Cardiac septum (tissue), 1 donor: ENCODE measurements around the gene CALHM3. TPM values are rescaled to one million over a fixed set of nuclear protein-coding genes. Genes with fewer than 3 reads are reported as not detected.
"Not testable (repeated sequence)": the region's sequence is repeated elsewhere in the genome, so short reads cannot be mapped to it uniquely, and the experiment has no call there.

Source experiments
- DNase-seq: peaks from one replicate; pipeline ENCODE4 v3.0.0-alpha.2; 2020; ENCODE audit warnings: low spot score
- intact Hi-C: fragments of 100-400 bp; cut with DNase I; formaldehyde crosslinking; loops from one replicate; pipeline ENCODE4 v1.14.0; 2022
- long read RNA-seq: library from polyadenylated mRNA; unstranded; transcript quantifications from one replicate; pipeline ENCODE4 v2.0.0, GENCODE V29; 2021
- total RNA-seq: library from RNA; stranded (reverse); fragmentation: NEBNext Ultra II Directional; extraction: Animal tissue kit (Norgen Biotek cat#: 25700); gene quantifications from one replicate; pipeline ENCODE4 v1.2.1, GENCODE V29; 2021
- donor health status: DM: no; HTN: no; CAD: no.

Gene CALHM3, protein sequence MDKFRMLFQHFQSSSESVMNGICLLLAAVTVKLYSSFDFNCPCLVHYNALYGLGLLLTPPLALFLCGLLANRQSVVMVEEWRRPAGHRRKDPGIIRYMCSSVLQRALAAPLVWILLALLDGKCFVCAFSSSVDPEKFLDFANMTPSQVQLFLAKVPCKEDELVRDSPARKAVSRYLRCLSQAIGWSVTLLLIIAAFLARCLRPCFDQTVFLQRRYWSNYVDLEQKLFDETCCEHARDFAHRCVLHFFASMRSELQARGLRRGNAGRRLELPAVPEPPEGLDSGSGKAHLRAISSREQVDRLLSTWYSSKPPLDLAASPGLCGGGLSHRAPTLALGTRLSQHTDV
- not detected for total RNA-seq
- long read RNA-seq = 0 reads

DNA sequence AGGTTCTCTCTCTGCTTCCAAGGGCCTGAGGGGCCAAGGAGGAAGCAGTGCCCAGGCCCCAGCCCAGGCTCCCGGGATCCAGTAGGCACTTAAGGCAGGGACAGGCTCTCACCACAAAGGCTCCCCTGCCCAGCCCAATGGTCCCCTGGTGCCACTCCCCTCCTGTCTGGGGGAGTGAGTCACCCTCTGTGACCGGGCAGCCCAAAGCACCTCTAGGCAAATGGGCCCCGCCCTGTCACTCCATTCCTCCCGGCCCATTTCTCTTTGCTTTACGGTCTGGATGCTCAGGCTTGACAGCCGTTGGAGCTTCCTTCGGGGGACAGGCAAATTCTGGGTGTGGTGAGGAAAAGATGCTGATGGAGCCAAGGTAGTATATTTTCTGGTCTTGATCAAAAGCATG lies at the start of gene CALHM3:
TSS of gene CALHM3 (minus strand) at position 106 of the 400 bp plus-strand sequence. CDS start 208 bp downstream, outside the sequence.
- DNase-seq = no peak
- intact Hi-C loops = no loop called here

DNA sequence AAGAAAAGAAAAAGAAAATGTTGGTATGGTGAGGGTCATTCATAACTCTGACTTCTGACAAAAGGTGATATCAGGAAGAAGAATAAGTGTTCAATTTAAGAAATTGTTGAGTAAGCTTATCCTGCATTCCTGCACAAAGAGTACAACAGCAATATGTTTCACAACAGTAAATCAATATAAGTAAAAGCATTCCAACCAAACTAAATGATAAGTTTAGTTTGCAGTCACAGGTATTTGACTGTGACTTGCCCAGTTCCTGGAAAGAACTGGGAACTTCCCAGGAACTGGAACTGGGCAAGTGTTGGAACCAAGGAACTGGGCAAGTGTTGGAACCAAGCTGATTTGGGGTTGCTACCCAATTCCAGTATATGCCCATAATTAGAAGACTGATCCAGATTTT lies 49.5 kb upstream of the CALHM3 start:
- DNase-seq = no peak
- intact Hi-C loops = no loop called here

DNA sequence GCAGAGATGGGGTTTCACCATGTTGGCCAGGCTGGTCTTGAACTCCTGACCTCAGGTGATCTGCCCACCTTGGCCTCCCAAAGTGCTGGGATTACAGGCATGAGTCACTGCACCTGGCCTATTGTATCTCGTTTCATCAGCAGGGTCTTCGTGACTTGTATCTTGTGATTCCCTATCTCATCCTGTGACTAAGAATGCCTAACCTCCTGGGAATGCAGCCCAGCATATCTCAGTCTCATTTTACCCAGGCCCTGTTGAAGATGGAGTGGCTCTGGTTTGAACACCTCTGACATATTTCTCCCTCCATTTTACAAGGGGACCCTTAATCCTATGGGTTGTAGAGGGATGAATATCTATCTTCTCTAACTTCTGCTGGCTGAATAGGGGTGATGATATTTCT lies 48.4 kb upstream of the CALHM3 start:
- DNase-seq, intact Hi-C loops: not testable (repeated sequence)

DNA sequence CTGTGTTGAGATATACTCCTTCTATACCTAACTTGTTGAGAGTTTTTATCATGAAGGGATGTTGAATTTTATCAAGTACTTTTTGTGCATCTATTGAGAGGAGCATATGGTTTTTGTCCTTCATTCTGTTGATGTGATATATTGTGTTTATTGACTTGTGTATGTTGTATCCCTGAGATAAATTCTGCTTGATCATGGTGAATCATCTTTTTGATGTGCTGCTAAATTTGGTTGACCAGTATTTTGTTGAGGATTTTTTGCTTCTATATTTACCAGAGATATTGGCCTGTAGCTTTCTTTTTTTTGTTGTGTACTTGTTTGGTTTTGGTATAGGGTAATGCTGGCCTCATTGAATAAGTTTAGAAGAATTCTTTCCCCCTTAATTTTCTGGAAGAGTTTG lies 46.9 kb upstream of the CALHM3 start:
- intact Hi-C loops = no loop called here
- DNase-seq = no peak

DNA sequence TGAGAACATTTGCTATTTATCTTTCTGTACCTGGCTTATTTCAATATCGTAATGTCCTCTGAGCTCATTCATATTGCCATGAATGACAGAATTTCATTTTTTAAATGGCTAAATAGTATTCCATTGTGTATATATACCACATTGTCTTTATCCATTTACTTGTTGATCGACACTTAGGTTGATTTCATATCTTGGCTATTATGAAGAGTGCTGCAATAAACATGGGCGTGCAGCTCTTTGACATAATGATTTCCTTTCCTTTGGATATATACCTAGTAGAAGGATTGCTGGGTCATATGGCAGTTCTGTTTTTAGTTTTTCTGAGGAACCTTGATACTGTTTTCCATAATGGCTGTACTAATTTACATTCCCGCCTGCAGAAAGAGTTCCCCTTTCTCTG lies 44.6 kb upstream of the CALHM3 start:
- intact Hi-C loops = no loop called here
- DNase-seq = no peak

DNA sequence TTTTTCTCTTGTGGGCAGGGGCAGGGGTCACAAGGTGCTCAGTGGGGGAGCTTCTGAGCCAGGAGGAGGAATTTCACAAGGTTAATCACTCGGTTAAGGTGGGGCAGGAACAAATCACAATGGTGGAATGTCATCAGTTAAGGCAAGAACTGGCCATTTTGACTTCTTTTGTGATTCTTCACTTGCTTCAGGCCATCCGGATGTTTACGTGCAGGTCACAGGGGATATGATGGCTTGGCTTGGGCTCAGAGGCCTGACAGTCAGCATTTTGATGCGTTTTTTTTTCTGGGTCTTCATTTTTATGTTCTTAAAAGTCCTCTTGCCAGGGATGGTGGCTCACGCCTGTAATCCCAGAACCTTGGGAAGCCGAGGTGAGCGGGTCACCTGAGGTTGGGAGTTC lies 43.0 kb upstream of the CALHM3 start:
- intact Hi-C loops = not testable (repeated sequence)
- DNase-seq = peak; percentile 6

DNA sequence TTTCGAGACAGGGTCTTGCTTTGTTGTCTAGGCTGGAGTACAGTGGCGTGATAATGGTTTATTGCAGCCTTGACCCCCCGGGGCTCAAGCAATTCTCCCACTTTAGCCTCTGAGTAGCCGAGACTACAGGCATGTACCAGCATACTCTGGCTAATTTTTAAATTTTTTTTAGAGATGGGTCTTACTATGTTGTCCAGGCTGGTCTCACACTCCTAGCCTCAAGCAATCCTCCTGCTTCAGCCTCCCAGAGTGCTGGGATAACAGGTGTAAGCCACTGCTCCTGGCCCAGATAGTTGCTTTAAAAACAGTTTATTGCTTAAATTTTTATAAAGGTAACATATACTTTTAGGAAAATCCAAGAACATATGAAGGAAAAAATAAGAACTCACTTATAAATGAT lies 40.8 kb upstream of the CALHM3 start:
- intact Hi-C loops = no loop called here
- DNase-seq = peak; percentile 20

DNA sequence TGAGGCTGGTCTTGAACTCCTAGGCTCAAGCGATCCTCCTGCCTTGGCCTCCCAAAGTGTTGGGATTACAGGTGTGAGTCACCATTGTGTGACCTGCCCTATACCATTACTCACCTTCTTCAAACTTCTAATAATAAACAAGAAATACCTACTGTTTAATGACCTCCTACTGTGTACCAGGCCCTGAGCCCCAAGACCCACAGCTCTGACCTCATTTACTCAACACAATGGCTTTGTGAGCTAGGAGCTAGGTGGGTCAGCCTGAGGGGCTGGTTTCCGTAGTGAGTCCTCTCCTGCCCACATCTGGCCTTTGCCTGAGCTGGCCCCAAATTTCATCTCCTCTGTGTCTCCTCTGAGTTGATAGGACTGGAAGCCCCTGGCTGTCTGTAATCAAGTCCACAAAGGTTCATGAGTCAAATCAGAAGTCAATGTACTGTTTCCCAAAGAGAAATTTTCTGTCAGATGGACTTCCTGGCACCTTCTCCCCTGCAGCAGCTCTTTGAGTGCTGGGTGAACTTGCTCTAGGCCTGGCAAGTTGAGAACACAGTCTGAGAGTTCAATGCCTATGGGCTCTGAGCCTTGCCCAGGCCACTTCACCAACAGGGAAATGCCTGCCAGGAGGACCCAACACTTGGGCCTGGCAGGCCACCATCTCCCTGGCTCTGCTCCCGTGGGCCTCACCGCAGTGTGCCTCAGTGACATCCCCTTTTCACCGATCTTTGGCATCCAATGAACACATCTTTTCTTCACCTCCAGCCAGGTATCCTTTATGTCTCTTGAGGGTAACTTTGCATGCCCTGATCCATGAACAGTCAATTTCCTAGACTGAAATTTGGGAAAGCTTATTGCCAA lies 38.4 kb upstream of the CALHM3 start:
- intact Hi-C loops = no loop called here
- peak; percentile 55 for DNase-seq

DNA sequence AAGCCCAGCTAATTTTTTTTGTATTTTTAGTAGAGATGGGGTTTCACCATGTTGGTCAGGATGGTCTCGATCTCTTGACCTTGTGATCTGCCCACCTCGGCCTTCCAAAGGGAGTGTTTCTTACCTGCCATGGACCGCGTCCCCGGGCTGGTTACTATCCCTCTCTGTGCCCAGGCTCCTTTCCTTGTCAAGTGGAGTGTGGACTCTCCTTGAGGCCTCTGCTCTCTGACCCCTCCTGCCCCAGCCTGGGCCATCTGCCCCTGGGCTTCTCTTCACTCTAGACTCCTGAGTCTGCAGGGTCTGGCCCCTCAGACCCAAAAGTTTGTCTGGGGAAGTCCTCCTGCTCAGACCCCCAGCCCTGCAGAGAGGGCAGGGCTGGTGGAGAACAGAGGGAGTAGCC lies 35.2 kb upstream of the CALHM3 start:
- intact Hi-C loops = no loop called here
- peak; percentile 20 for DNase-seq

DNA sequence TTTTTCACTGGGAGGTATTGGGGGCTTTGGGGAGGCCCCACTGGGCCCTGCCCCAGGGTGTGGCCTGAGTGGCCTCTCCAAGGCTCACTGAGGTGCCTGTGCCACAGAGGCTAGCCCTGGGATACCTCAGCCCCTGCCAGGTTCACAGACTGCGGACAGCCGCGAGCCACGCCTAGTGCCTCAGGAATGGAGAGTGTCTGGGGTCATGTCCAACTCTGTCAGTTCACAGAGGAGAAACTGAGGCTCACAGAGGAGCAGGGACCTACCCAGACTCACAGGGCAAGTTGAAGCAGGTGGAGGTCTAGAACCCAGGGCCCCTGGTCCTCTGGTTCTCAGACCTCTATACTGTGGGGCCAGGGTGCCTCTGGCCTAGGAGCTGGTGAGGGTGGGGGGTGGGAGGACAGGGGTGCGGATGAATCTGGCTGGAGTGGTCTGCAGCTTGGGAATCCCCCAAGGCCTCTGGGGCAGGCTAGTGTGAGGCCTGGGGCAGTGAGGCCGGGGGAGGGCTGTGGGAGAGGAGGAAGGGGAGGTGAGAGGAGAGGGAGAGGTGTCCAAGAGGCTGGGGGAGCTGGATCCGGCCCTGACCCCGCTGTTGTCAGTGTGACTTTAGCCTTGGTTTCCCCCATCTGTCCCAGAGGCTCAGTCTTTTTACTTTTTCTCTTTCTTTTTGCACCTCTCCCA lies 34.5 kb upstream of the CALHM3 start:
- intact Hi-C loops = no loop called here
- DNase-seq = peak; percentile 29

DNA sequence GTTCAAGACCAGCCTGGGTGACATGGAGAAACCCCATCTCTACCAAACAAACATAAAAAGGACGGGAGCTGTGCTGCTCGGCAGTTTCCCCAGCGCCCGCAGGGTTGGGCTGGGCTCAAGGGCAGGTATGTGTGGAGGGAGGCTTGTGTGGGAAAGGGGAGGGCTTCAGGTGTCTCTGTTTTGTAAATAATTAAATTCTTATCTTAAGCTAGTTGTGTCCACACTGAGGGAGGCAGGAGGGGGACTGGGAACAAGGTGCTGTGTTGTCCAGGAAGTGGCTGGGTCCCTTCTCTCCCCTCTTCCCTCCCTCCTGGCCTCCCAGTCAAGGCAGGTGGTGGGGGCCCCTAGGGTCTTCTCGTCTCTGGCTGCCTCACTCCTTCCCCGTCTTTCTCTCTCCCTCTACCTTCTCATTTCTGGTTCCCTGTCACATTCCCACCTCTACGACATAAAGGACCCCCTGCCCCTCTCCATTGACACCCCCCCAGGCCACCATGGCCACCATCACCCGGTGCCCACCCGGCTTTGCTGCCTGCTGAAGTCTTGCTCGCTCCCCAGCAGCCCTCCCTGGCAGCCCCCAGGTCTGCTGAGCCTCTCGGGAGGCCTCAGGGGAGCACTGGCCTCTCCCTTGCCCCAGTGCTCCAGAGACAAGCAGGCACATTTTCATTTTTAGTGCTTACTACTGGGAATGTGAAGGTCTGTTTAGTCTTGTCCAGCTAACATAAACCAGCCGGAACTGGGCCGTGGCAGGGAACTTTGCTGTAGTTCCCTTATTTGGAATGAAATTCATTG lies 33.7 kb upstream of the CALHM3 start:
- DNase-seq = no peak
- intact Hi-C loops = no loop called here

DNA sequence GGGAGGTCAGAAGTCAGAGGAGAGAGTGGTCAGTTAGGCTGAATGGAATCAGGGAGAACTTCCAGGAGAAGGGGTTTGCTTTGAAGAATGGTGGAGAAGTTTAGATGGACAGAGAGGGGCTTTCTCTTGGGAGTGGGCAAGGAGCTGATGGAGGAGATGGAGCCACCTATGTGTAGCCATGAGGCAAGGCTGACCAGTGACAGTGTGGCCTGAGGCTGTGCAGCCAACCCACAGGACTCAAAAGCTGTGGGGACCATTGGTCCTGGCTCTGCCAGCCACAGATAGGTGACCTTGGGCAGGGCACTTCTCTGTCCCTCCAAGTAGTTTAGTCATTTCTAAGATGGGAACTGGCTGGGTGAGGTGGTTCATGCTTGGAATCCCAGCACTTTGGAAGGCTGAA lies 33.1 kb upstream of the CALHM3 start:
- intact Hi-C loops = no loop called here

DNA sequence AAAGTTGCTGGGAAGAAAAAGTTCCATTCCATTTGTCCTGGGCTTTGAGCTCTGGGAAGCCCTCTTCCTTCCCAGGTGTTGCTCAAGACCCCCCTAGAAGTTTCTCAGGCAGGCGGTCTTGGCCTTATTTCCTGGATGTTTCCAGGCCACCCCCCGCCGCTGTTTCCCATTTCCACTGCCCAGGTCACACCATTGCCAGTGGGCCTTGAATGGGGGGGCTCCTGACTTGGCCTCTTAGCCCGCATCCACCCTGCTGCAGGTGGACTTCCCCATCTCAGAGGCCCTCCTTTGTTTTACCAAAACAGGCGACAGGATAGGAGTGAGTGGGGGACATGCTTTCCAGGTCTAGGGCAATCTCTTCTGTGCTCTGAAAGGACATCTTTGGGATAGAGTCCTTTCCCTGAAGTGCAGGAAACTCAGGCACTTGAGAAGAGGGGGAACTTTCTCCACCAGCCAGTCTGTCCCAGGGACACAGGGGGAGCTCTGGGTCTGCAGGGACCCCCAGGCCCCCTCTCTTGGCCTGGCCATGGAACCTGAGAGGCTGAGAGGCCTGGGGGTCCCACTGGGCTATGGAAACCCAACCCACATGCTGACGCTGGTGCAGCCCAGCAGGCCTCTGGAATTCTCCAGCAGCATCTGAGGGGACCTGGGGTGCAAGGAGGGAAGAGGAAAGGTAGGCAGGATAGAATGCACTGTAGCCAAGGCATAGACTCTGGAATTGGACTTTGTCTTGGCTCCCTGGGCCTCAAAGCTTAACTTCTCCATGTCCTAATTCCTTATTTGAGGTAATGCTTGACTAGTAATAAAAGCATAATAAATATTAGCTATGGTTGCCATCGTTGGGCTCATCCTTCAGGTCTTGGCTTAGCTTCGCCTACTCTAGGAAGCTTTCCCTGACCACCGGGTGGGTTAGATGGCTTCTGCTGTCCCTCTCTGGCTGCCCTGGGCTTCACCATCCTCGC lies 32.0 kb upstream of the CALHM3 start:
- intact Hi-C loops = no loop called here
- DNase-seq = peak; percentile 31

More for the DNA sequence above, 33.1 kb upstream of the CALHM3 start:
- DNase-seq = no peak

DNA sequence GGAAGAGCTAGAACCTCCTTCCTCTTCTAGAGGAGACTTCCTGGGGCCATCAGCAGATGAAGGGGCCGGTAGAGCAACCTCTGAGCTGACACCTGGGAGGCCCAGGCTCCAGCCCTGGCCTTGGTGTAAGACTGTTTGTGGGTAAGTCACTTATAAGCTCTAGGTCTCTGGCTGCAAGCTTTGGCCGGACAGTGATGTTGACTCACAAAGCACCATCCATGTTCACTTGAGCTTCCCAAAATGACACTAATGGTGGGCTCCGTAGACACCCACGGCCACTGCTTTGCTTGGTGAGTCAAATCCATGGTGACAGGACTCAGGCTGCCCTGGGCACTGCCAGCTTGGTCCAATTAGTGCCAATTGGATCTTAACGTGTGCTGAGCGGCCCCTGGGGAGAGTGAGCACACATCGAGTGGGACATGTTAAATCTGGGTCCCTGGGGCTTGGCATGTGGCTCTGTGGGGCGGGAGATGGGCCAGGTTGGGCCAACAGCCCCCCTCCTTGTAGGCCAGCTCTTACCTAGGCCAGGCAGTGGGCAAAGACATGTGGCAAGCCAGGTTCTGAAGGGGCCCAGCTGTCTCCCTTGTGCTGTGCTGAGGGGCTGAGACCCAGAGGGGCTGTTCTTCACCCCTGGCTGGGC lies 31.1 kb upstream of the CALHM3 start:
- intact Hi-C loops = no loop called here

DNA sequence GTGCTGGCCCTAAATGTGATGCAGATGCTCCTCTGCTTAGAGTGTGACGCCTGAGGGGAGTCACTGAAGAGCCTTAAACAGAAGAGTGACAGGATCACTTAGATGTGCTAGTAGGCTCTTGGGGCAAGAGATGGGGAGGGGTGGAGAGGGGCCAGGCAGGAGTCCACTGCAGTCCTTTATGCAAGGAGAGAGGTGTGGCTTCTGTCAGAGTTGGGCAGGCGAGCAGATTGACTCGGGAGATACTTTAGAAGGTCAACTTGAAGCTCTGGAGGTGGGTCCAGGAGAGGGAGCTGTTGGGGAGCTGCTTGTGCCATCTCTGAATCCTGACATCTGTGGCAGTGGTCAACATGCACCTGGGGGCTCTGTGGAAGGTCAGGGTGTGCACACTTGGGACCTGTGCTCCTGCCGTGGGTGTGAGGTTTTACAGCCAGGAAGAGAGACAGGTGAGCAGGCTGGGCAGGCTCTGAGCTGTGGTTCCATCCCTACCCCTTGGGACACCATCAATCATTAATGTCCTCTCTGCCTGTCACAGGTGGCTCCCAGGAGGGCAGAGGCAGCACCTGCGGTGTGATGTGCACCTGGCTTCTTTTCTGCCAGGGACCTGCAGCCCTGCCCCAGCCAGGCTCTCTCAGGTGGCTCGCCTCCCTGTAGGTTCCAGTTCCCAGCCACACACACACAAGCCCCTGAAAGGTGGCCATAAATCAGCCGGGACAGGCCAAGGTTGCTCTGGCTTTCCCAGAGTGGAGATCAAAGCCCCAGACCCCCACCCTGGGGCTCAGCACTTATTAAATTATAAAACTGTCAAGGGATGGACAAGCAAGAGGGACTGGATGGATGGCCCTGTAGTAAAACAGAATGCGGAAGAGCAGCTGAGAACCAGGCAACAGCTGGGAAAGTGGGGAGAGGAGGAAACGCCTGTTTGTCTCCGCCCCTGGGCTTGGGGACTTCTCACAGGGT lies 28.5 kb upstream of the CALHM3 start:
- no peak for DNase-seq
- intact Hi-C loops = no loop called here

More for the DNA sequence above, 31.1 kb upstream of the CALHM3 start:
- DNase-seq = peak; percentile 46

DNA sequence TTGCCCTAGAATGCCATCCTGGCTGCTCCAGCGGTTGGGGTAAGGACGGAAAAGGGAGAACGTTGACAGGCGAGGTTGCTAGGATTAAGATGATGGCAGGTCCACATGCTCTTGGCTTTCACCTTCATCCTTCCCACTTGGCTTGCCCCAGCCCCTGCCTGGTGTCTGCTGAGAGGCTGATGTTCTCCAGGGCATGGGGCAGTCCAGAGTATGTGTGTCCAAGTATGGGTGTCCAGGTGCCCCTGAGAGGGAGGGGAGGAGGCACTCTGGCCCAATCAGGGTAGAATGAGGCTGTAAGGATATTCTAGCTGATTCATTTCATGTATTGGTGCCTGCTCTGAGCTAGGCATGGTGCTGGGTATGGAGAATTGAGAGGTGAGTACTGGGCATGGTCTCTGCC lies 27.0 kb upstream of the CALHM3 start:
- no peak for DNase-seq
- intact Hi-C loops = no loop called here
